HG02852 (cell line): ENCODE data around the gene PNPLA7.
"Not testable (repeated sequence)": the region's sequence is repeated elsewhere in the genome, so short reads cannot be mapped to it uniquely, and the experiment has no call there.

Experiments
- ATAC-seq: cut with Tn5 transposase; IDR thresholded peaks from one replicate; pipeline ENCODE4 v1.9.1; 2021; ENCODE audit warnings: mild to moderate bottlenecking, moderate library complexity; ENCODE audit not compliant: unreplicated experiment

The PNPLA7 gene

DNA sequence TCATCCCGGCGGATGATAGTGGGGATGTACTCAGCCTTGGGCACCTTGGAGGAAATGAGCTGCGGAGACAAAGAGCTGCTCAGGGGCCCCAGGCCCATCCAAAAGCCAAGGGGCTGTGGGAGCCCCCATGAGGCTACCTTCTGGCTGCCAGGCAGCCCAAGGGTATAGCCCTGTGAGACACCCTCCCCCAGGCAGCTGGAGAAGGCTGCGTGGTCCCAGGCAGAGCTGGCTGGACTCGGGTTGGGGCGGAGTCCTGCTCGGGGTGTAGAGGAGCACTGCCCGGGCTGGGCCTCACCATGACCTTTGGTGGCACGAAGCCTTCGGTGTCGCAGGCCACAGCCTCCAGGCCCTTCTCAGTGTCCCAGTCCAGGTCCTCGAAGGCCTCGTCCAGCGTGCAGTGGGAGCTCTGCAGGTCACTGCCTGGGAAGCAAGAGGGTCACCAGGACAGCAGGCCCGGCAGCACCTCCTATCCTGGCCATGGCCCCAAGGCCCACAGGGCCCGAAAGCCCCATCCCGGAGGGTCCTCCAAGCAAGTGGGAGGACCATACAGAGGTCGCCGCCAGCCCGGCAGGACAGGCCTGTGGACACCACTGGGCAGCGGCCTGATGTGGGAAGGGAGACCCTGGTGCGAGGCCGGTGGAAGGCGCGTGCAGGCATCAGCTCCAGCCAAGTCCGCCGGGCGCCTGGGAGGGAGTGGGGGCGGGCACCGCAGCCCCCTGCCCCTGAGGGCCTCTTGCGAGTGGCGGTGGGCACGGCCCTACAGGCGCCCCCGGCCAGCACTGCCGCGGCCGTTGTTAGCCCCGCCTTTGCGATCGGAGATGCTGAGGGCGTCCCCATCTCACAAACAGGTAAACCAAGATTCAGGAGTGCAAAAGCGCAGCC lies 97.2 kb downstream of the PNPLA7 start:
- ATAC-seq = no peak

DNA sequence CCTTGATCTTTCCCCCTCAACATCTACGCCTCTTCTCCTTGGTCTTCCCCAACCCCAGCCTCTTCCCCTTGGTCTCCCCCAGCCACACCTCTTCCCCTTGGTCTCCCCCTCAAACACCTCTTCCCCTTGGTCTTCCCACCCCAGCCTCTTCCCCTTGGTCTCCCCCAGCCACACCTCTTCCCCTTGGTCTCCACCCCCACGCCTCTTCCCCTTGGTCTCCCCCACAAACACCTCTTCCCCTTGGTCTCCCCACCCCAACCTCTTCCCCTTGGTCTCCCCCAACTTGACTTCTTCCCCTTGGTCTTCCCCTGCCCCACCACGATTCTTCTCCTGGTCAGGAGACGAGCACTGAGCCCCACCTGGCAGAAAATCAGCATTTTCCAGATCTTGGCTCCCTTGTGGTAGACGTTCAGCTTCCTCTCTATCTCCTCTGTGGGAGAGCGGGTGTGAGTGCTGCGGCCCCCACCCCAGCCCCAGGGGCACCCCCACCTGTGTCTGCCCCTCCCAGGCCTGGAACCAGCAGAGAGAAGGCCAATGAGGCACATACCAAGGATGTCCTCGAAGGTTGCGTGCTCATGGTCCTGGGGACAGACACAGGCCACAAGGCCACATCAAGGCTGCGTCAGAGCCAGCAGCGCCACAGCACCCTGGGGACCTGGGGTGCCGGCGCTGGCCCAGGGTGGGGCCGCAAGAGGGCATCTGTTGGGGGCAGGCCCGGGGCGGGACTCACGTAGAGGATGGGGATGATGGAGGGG lies 98.0 kb downstream of the PNPLA7 start:
- ATAC-seq = no peak

DNA sequence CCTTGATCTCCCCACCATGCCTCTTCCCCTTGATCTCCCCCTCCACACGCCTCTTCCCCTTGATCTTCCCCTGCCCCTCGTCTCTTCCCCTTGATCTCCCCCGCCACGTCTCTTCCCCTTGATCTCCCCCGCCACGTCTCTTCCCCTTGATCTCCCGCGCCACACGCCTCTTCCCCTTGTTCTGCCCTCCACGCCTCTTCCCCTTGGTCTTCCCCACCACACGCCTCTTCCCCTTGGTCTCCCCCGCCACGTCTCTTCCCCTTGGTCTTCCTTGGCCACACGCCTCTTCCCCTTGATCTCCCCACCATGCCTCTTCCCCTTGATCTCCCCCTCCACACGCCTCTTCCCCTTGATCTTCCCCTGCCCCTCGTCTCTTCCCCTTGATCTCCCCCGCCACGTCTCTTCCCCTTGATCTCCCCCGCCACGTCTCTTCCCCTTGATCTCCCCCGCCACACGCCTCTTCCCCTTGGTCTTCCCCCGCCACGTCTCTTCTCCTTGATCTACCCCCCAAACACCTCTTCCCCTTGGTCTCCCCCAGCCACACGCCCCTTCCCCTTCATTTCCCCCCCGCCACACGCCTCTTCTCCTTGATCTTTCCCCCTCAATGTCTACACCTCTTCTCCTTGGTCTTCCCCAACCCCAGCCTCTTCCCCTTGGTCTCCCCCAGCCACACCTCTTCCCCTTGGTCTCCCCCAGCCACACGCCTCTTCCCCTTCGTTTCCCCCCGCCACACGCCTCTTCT lies 98.8 kb downstream of the PNPLA7 start:
- not testable (repeated sequence) for ATAC-seq

DNA sequence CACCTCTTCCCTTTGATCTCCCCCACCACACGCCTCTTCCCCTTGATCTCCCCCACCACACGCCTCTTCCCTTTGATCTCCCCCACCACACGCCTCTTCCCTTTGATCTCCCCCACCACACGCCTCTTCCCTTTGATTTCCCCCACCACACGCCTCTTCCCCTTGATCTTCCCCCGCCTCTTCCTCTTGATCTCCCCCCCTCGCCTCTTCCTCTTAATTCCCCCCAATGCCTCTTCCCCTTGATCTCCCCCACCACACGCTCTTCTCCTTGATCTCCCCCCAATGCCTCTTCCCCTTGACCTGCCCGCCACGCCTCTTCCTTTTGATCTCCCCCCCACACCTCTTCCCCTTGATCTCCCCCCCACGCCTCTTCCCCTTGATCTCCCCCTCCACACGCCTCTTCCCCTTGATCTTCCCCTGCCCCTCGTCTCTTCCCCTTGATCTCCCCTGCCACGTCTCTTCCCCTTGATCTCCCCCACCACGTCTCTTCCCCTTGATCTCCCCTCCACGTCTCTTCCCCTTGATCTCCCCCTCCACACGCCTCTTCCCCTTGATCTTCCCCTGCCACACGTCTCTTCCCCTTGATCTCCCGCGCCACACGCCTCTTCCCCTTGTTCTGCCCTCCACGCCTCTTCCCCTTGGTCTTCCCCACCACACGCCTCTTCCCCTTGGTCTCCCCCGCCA lies 99.5 kb downstream of the PNPLA7 start:
- not testable (repeated sequence) for ATAC-seq

DNA sequence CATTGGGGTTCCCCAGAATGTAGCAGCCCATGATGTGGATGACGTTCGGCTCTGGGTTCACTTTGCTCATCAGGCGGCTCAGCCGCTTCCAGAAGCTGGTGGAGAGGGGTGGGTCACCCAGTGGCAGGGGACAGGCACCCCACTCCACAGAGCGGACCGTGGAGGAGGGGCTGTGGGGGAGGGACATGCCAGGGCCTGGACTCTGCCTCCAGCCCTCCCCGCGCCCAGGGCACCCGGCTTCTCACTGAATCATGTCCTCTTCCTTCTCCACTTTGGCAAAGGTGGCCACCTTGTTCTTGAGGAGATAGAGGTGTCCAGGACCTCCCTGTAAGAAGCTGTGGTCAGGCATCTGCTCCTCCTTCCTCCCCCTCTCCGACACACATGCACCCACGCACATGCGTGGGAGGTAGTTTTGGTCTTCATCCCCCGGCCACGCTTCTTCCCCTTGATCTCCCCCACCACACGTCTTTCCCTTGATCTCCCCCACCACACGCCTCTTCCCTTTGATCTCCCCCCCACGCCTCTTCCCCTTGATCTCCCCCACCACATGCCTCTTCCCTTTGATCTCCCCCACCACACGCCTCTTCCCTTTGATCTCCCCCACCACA lies 100.2 kb downstream of the PNPLA7 start:
- ATAC-seq = no peak

DNA sequence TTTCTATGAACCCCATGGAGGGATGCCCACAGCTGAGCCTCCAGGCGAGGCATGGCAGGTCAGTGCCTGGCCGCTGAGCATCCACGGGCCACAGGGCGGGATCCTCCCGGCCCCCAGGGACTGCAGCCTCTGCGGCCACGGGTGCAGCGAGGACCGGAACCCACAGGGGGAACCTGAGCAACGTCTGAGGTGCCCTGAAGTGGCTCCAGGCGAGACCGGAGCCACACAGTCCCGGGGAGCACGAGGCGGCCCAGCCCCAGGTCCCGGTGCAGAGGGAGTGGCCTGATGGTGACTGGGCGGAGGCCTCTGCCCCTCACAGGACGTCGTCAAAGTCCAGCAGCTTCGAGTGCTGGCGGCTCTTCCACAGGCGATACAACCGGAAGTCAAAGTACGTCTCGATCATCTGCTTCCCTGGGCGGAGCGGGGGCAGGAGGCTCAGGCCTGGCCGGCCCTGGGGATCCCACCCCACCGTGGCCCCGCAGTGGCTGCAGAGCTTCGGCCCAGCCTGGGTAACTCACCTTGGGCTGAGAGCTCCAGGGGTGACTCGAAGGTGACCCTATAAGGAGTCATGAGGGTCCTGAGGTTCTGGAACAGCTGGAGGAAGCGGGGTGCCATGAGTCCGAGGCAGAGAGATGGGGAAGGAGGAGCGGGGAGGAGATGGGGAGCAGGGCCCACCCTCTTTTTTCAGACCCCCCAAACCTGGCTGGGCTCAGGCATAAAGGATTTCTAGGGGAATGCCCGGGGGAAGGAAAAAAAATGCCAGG lies 100.9 kb downstream of the PNPLA7 start:
- no peak for ATAC-seq

DNA sequence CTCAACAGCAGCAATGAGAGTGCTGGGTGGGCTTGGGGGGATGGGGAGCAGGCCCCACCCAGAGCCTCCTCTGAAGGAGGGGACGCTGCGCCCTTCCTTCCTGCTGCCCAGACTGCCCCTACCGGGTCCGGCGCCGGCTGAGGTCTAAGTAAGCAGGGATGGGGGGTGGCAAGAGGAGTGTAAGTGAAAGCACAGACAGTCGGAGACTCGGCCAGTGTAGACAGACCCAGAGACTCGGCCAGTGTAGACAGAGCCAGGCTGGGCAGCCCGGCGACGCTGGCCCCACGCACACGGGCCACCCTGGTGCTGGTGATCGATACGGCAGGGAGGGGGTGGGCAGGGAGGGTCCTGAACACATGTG lies 101.6 kb downstream of the PNPLA7 start:
- ATAC-seq = no peak

DNA sequence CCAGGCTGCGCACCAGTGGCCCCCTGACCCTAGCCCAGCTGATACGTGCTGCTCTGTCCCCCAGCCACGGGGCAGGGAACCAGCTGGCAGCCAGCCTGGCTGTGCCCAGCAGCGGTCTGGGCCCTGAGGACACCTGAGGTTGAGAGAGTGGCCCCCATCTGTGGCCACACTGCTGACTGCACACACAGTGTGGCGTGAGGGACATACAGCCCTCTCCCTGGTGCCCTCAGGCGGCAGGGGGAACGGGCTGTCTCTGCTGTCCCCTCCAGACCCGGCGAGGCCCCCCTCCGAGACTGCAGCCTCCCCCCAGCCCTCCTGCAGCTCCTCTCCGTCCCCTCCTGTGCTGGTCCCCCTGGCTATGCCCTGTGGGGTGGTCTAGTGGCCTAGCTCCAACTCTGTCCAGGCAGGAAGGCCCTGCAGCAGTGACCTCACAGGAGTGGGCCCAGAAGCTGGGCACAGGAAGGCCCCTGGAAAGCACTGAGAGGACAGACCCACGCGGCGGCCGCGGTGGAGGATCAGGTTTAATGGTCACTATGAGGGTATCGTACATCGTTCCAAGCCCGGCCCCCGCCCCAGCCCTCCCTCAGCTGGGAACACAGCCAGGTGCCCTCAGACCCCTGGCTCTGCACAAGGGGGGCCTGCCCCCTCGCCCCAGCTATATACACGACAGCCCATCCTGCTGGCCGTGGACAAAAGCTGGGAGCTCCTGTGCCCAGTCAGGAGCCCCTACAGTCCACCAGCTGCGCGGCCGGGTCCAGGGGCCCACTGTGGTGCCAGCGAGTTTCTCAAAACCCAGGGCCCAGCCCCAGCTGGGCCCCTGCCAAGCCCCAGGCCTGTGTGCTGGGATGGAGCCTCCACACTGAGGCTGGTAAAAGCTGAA lies 102.2 kb downstream of the PNPLA7 start:
- no peak for ATAC-seq

DNA sequence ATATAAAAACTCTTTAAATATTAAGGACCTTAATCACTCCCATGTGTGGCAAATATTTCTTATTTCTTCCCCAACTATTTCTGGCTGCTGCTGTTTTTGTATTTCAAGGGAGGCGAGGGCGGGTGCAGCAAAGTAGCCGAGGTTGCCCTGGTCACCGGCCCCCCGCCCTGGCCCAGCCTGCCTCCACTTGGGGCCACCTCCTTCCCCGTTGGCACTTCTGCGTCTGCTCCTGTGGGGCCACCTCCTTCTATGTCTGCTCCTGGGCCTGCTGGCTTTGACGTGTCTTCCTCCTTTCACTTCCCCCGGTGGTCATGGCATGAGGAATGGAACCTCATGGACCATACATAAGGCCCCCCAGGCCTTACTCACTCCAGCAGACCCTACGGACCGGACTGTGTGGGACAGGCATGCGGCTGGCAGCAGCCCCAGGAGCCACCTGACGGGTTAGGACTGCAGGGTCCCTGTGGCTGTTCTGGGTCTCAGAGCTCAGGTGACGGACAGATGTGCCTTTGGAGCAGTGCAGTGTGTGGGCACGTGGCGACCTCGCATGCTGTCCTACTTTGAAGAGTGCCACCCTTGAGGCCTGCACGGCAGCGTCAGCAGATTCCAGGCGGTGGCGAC lies 103.2 kb downstream of the PNPLA7 start:
- no peak for ATAC-seq

DNA sequence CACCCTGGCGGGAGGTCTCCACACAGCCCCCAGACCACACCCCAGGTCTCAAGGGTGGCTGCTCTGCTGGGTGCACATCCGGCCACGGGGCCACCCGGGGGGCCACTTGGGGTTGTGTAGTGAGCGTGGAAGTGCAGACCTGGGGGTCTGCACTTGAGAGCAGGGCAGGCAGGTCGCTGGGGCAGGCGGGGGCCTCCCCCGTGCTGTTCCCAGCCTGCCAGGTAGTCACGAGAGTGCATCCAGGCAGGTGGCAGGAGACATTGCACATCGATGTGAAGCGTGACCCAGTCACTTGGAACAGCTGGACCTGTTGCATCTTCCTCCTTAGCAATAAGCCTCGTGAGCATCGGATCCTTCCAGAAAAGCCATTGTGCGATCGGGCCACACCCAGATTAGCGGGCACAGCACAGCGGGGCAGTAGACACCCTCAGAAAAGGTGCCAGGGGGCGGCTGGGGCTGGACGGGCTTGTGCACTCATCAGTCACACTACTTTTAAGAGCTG lies 104.2 kb downstream of the PNPLA7 start:
- ATAC-seq = no peak

DNA sequence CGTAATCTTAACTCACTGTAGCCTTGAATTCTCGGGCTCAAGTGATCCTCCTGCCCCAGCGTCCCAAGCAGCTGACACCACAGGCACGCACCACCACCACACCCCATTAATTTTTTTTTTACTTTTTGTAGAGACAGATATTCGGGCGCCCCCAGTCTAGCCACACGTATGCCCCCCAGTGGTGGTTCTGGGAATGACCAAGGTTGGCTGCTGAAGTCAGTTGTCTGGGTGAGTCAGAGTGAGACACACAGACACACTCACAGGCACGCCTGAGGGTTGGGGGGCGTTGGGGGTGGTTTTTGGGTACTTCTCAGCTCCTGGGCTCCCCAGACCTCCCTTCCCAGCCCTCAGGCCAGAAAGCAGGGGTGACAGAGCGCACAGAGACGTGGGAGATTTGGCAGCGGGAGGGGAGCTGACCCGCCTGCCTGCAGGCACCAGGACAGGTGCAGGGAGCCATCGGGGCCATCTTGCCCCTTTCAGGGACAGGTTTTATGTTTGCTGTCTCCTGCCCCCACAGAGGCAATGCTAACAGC lies 104.9 kb downstream of the PNPLA7 start:
- ATAC-seq = no peak

DNA sequence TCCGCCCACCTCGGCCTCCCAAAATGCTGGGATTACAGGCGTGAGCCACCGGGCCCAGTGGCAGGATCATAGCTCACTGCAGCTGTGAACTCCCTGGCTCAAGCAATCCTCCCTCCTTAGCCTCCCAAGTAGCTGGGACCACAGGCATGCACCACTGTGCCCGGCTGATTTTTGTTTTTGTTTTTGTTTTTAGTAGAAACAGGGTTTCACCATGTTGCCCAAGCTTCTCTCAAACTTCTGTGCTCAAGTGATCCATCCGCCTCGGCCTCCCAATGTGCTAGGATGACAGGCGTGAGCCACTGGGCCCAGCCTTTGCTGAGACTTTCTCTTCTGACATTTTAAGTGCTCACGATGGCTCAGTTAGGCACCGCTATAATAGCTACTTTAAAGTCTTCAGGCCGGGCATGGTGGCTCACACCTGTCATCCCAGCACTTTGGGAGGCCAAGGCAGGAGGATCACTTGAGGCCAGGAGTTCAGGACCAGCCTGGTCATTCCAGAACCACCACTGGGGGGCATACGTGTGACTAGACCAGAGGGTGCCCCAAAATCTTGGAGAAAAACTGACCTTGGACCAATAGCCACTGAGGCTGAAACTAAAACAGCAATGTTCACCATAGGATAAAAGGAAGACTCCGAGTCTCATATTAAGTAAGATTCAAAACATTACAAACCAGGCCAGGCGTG lies 106.0 kb downstream of the PNPLA7 start:
- no peak for ATAC-seq

DNA sequence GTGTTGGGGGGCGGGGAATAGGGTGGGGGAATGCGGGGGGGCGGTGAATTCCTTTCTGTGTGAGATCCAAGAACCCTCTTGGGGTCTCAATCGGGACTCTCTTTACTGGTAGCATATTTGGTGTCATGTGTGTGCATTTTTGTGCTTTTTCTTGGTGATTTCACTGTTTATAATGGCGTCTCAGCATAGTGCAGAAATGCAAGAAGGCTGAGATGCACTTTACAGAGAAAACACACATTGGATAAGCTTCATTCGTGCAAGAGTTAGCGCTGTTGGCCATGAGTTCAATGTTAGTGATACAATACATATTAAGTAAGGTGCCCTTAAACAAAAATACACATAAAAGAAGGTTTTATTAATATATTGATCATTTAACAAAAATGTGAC lies 108.3 kb downstream of the PNPLA7 start:
- no peak for ATAC-seq

DNA sequence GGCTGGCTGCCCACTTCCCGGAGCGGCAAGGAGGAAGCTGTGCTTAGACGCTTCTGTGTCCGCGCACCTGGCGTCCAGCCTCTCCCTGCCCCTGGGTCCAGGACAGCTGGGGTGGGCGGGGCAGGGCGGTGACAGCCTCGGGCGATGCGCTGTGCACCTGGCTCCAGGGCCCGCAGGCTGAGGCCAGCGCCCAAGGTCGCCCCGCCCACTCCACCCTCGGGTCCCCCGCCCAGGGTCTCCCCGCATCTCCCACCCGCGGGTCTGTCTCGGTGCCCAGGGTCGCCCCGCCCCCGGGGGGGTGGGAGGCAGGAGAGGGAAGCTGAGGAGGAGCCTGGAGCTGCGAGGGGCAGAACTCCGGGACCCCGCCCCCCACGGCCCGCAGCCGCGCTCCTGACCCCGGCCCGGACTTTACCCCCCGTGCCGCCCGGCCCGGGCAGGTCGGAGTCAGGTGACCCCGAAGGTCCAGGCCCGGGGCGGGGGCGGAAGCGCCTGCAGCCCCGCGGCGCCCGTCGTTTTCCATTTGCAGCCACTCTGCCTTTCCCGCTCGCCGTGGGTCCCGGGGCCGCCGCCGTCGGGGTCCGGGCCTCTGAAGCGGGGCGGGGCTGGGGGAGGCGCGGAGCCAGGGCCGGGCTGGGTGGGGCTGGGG lies 108.8 kb downstream of the PNPLA7 start, which contains the start of gene ENTPD8:
Gene ENTPD8, minus strand, starts transcription at position 69 of the 646 bp plus-strand sequence. CDS start 3,072 bp downstream, outside the sequence.
- no peak for ATAC-seq

DNA sequence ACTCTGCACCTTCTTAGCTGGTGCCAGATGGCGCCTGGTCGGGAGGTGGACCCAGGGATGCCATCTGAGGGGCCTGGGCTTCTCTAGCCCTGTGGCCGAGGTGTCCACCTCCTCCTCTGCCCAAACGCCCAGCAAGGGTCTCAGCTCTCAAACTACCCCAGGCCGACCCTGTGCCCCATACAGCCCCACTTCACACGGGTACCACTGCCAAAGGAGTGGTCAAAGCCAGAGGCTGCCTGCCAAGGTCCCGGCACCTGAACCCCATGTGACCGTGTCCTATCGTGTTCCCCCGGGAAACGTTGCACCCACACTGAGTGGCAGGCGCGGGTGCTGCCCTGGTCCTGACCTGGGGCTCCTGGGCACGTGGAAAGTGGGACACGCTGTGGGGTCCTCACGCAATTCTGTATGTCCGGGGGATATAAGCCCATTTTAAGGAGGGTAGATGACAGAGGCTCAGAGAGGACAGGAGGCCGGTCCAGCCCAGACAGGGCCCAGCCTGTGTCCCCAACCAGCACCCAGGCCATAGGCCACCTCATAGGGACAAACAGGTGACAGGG lies 111.0 kb downstream of the PNPLA7 start:
- ATAC-seq = no peak

DNA sequence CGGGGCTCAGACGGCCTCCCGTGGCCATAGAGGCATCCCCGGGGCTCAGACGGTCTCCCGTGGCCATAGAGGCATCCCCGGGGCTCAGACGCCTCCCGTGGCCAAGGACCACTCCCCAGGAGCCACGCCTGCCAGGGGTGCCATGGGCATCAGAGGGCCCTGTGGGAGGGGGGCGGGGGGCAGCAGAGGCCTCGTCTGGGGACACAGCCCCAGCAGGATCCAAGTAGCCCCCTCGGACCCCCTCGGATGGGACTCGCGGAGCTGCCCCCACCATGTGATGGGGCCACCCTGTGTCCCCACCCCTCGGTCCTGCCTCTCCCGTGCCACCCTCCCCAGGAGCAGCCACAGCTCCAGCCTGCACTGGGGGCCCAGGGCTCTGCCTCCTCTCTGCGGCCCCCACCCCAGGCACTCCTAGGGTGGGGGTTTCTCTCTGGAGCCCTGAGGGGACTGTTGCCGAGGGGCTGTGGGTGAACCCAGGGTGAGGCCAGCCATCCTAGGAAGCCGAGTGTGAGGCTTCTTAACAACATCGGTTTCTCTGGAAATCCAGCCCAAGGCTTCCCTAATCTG lies 111.5 kb downstream of the PNPLA7 start:
- ATAC-seq = no peak
